ENCODE results near the gene SPHKAP.

DNA sequence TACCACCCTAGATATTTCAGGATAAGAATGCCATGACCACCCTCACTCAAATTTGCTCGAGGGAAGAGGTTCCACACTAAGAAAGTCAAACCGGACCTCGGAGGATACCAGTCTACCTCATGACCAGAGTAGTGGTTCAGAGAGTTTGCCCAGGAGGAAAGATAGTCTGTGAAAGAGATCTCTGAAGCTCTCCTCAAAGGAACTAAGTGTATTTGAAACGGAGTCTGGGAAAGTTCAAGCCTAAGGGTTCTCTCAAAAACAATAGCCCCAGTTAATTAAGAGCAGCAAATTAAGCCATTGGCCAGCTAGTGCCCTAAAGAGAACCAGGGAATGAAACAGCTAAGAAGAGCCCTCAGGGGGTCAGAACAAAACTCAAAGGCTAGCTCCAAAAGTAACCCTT is 94.9 kb downstream of the SPHKAP start:
- TF ChIP-seq CTCF (IDR thresholded peaks at IDR 0.05) (no peak), POLR2A (IDR thresholded peaks at IDR 0.05) (no peak)
